SU-DHL-6 (cell line): ENCODE results near the gene FRMD8.

Experiments
- H2AFZ ChIP-seq: fragments of 200-600 bp; sonication (generic); 2 replicates; pipeline ENCODE4 v1.6.1; 2014; ENCODE audit warnings: low read depth, mild to moderate bottlenecking, moderate library complexity, mixed read lengths, antibody characterized with exemption, low read length; ENCODE audit not compliant: severe bottlenecking
- H3F3A ChIP-seq: fragments of 200-600 bp; shearing (Covaris generic); 2 replicates; pipeline ENCODE4 v1.6.0; 2016; ENCODE audit warnings: antibody characterized with exemption, mild to moderate bottlenecking; ENCODE audit not compliant: insufficient read depth
- H3K27ac ChIP-seq: fragments of 200-600 bp; sonication (generic); 2 replicates; pipeline ENCODE4 v1.5.1; 2016; ENCODE audit warnings: low read depth, mild to moderate bottlenecking, low read length, moderate library complexity, mixed read lengths
- H3K27me3 ChIP-seq: fragments of 200-600 bp; sonication (generic), shearing (Covaris generic); 2 replicates; pipeline ENCODE4 v1.6.0; 2014; ENCODE audit warnings: mild to moderate bottlenecking, low read length
- H3K36me3 ChIP-seq: fragments of 200-600 bp; sonication (generic); 2 replicates; pipeline ENCODE4 v1.6.1; 2014; ENCODE audit warnings: mild to moderate bottlenecking, low read length, mixed read lengths
- H3K4me2 ChIP-seq: fragments of 300-600, 200-600 bp; shearing (Covaris generic), sonication (generic); 2 replicates; pipeline ENCODE4 v1.6.0; 2014; ENCODE audit warnings: low read length, low read depth, mild to moderate bottlenecking; ENCODE audit not compliant: poor library complexity, severe bottlenecking
- H3K4me3 ChIP-seq: fragments of 200-600 bp; sonication (generic); 2 replicates; pipeline ENCODE4 v1.5.1; 2014; ENCODE audit warnings: antibody characterized with exemption, low read length, mild to moderate bottlenecking, mixed read lengths; ENCODE audit not compliant: insufficient read depth, poor library complexity, severe bottlenecking
- H3K79me2 ChIP-seq: fragments of 200-600 bp; sonication (generic); 2 replicates; pipeline ENCODE4 v1.6.1; 2014; ENCODE audit warnings: mild to moderate bottlenecking, low read length, moderate library complexity; ENCODE audit not compliant: insufficient read depth
- H3K9ac ChIP-seq: fragments of 200-600 bp; sonication (generic); 2 replicates; pipeline ENCODE4 v1.7.0; 2014; ENCODE audit warnings: mild to moderate bottlenecking, low read length
- H3K9me2 ChIP-seq: fragments of 200-600 bp; sonication (generic); replicated peaks from 2 replicates; pipeline ENCODE4 v1.6.1; 2014; ENCODE audit warnings: low read length; ENCODE audit not compliant: insufficient read depth
- H3K9me3 ChIP-seq: fragments of 200-600 bp; sonication (generic); 2 replicates; pipeline ENCODE4 v1.6.1; 2014; ENCODE audit warnings: low read length, mixed read lengths; ENCODE audit not compliant: insufficient read depth
- H4K20me1 ChIP-seq: fragments of 200-600 bp; sonication (generic); 2 replicates; pipeline ENCODE4 v1.6.1; 2014; ENCODE audit warnings: low read depth, mild to moderate bottlenecking, antibody characterized with exemption, low read length, moderate library complexity, mixed read lengths
- CTCF ChIP-seq: fragments of 200-600 bp; sonication (generic); IDR thresholded peaks from one replicate; pipeline ENCODE4 v1.5.1; 2017; ENCODE audit warnings: antibody characterized with exemption, mild to moderate bottlenecking, low read length, moderate library complexity; ENCODE audit not compliant: insufficient read depth, poor library complexity, severe bottlenecking
- EZH2phosphoT487 ChIP-seq: fragments of 200-600 bp; sonication (generic), shearing (Covaris generic); conservative IDR thresholded peaks from 2 replicates; pipeline ENCODE4 v1.6.1; 2018; ENCODE audit warnings: mild to moderate bottlenecking, antibody characterized with exemption, low read length, moderate library complexity, mixed read lengths

The FRMD8 gene

DNA sequence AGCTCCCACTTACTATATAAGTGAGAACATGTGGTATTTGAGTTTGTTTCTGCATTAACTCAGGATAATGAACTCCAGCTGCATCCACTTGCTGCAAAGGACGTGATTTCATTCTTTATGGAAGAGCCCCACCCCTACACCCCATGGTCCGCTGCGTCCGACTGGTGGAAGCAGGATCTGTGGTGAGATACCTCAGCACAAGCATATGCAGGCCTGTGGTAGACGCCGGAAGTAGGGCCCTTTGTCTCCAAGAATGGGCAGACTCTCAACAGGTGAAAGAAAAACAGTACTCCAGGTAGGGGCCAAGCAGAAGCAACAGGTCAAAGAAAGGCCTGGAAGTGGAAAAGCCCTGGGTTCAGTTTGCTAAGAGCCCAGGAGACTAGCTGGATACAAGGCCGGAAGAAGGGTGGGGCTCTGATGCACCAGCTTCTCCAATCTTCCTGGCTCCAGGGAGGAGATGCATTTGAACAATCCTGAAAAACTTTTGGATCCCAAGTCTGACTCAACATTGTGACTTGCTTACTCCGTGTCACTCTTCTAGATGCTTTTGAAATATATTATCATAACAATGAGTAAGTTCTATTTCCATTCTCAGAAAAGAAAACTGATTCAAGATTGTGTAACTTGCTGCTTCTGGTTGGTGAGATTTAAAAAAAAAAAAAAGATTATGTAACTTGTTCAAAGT lies 66.5 kb downstream of the FRMD8 start:
- H3K27ac ChIP-seq, result no peak overlapping the region
- no peak overlapping the region for H3K4me3 ChIP-seq
- H2AFZ ChIP-seq, result no peak overlapping the region
- H3K9me2 ChIP-seq, result no peaks in the 10 kb centered on the region
- peaks cover 14% of the 10 kb centered on the region for H3K79me2 ChIP-seq
- TF ChIP-seq EZH2phosphoT487, result no peak
- TF ChIP-seq CTCF, result no peak
- H3K4me2 ChIP-seq, result no peak overlapping the region
- no peaks in the 10 kb centered on the region for H3K27me3 ChIP-seq
- no peak overlapping the region for H3K9ac ChIP-seq
- H4K20me1 ChIP-seq, result no peaks in the 10 kb centered on the region
- no peaks in the 10 kb centered on the region for H3K36me3 ChIP-seq
- H3K9me3 ChIP-seq, result no peaks in the 10 kb centered on the region
- peaks cover 21% of the 10 kb centered on the region for H3F3A ChIP-seq

GRCh38 chr11:65454311-65454695 lies 67.9 kb downstream of the FRMD8 start:
- H3K9ac ChIP-seq, result peak overlapping the region; percentile 95
- no peak overlapping the region for H2AFZ ChIP-seq
- peaks cover 14% of the 10 kb centered on the region for H3K79me2 ChIP-seq

DNA sequence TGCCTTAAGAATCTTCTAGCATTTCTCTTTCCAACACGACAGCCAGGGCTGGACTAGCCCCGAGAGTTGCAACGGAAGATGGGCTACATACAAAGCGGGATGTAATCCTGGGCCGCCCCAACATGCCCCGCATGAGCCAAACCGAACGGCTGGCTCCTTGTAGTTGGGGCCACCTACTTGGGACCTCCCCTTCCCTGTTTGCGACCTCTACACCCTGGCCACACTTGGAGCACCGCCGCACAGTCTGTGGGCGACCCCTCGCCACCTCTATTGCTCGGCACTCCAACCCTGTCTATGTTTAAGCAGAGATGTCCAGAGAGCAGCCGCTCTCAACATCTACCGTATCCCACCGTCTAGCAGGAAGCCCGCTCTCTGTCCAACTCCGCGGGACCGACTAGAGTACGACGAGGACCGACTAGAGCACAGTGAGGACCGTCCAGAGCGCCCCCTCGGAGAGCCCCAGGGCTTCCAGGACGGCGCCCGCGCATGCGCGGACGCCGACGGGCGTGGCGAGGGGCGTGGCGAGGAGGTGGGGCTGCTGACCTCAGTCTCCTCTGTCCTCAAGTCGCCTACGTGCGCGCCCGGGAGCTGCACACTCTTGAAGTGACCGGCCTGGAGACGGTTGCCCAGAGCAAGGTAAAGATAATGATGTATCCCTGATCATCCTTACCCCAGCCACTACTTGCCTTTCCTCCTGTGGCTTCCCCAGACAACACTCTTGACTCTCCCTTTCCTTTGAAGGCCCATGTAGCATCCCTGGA lies 68.4 kb downstream of the FRMD8 start:
- peaks cover 19% of the 10 kb centered on the region for H3K79me2 ChIP-seq
- peak overlapping the region; percentile 96 for H3K4me3 ChIP-seq
- H3K9me3 ChIP-seq, result no peaks in the 10 kb centered on the region
- no peaks in the 10 kb centered on the region for H4K20me1 ChIP-seq
- H2AFZ ChIP-seq, result peak overlapping the region; percentile 69
- peak overlapping the region; percentile 92 for H3K4me2 ChIP-seq
- peaks cover 22% of the 10 kb centered on the region for H3F3A ChIP-seq
- peak overlapping the region; percentile 95 for H3K9ac ChIP-seq
- no peaks in the 10 kb centered on the region for H3K9me2 ChIP-seq
- H3K27me3 ChIP-seq, result no peaks in the 10 kb centered on the region
- H3K36me3 ChIP-seq, result no peaks in the 10 kb centered on the region
- peak overlapping the region; percentile 88 for H3K27ac ChIP-seq
- TF ChIP-seq CTCF (peak; percentile 37), EZH2phosphoT487 (no peak)

More at GRCh38 chr11:65454311-65454695, 67.9 kb downstream of the FRMD8 start:
- H3F3A ChIP-seq, result peaks cover 22% of the 10 kb centered on the region
- TF ChIP-seq CTCF (no peak), EZH2phosphoT487 (no peak)
- no peaks in the 10 kb centered on the region for H3K9me2 ChIP-seq
- H3K27ac ChIP-seq, result peak overlapping the region; percentile 72
- H3K9me3 ChIP-seq, result no peaks in the 10 kb centered on the region
- peak overlapping the region; percentile 96 for H3K4me3 ChIP-seq
- H3K4me2 ChIP-seq, result peak overlapping the region; percentile 92
- no peaks in the 10 kb centered on the region for H4K20me1 ChIP-seq
- H3K27me3 ChIP-seq, result no peaks in the 10 kb centered on the region
- no peaks in the 10 kb centered on the region for H3K36me3 ChIP-seq
